Tibial nerve (tissue), 4 donors: Measurements from ENCODE around the gene SLC9A3.

Source experiments
- CTCF ChIP-seq, 5 experiments: fragments of 200-600 bp in 3 of 5; fragments of 450-650 bp in 2 of 5; sonication (generic) in 3 of 5; IDR thresholded peaks; one replicate each; pipeline ENCODE4 v1.5.1; 2016 to 2019; ENCODE audit warnings: antibody characterized with exemption in 5 of 5, mild to moderate bottlenecking in 3 of 5, moderate library complexity in 2 of 5
- EP300 ChIP-seq, 2 donors: sonication (generic); formaldehyde crosslinking; IDR thresholded peaks; one replicate each; pipeline ENCODE4 v1.6.1; 2017; ENCODE audit warnings: antibody characterized with exemption in 2 of 2, mild to moderate bottlenecking in 1 of 2
- POLR2A ChIP-seq, 2 donors: fragments of 450-650 bp; IDR thresholded peaks; one replicate each; pipeline ENCODE4 v1.6.1; 2017; ENCODE audit warnings: antibody characterized with exemption in 2 of 2, mild to moderate bottlenecking in 2 of 2, moderate library complexity in 2 of 2

GRCh38 chr5:526456-527088, 2.3 kb upstream of the SLC9A3 start:
- TF ChIP-seq EP300 (IDR thresholded peaks at IDR 0.05) (no peak), POLR2A (IDR thresholded peaks at IDR 0.05) (no peak), CTCF (IDR thresholded peaks at IDR 0.05) (no peak)
